IMR-90 (cell line): ENCODE data around the gene MRPS34.

ENCODE experiments used
- BHLHE40 ChIP-seq: fragments of 150-350 bp; IDR thresholded peaks from 2 replicates; pipeline ENCODE4 v1.6.1; 2016; ENCODE audit warnings: mild to moderate bottlenecking, low read depth, low read length
- CEBPB ChIP-seq: IDR thresholded peaks from 2 replicates; pipeline ENCODE4 v1.6.1; 2012; ENCODE audit warnings: low read depth, low read length, improper control_type of control experiment
- CTCF ChIP-seq: conservative IDR thresholded peaks from 2 replicates; pipeline ENCODE4 v1.5.1; 2012; ENCODE audit warnings: mild to moderate bottlenecking, low read depth, low read length, improper control_type of control experiment
- ELK1 ChIP-seq: fragments of 150-350 bp; IDR thresholded peaks from 2 replicates; pipeline ENCODE4 v1.6.1; 2016; ENCODE audit warnings: low read depth, mild to moderate bottlenecking, low read length, moderate library complexity, borderline replicate concordance
- FOS ChIP-seq: fragments of 150-350 bp; IDR thresholded peaks from 2 replicates; pipeline ENCODE4 v1.6.1; 2016; ENCODE audit warnings: low read depth, low read length
- MAZ ChIP-seq: IDR thresholded peaks from 2 replicates; pipeline ENCODE4 v1.6.1; 2012; ENCODE audit warnings: low read depth, mild to moderate bottlenecking, low read length, improper control_type of control experiment, moderate library complexity, borderline replicate concordance
- MXI1 ChIP-seq: IDR thresholded peaks from 2 replicates; pipeline ENCODE4 v1.6.1; 2012; ENCODE audit warnings: low read depth, mild to moderate bottlenecking, low read length, moderate library complexity, borderline replicate concordance
- NFE2L2 ChIP-seq: fragments of 150-350 bp; IDR thresholded peaks from 2 replicates; pipeline ENCODE4 v1.6.1; 2016; ENCODE audit warnings: low read depth, mild to moderate bottlenecking, low read length
- POLR2A ChIP-seq: IDR thresholded peaks from 2 replicates; pipeline ENCODE4 v1.6.1; 2012; ENCODE audit warnings: mild to moderate bottlenecking, low read depth, low read length
- RAD21 ChIP-seq: IDR thresholded peaks from 2 replicates; pipeline ENCODE4 v1.6.1; 2012; ENCODE audit warnings: low read length, improper control_type of control experiment
- RCOR1 ChIP-seq: IDR thresholded peaks from 2 replicates; pipeline ENCODE4 v1.6.1; 2012; ENCODE audit warnings: mild to moderate bottlenecking, low read length, improper control_type of control experiment; ENCODE audit not compliant: insufficient replicate concordance
- RFX5 ChIP-seq: IDR thresholded peaks from 2 replicates; pipeline ENCODE4 v1.8.0; 2012; ENCODE audit warnings: low read depth, mild to moderate bottlenecking, low read length, moderate library complexity
- USF2 ChIP-seq: fragments of 150-350 bp; IDR thresholded peaks from 2 replicates; pipeline ENCODE4 v1.6.1; 2017; ENCODE audit warnings: mild to moderate bottlenecking, antibody characterized with exemption, low read length, low read depth

- no peak for TF ChIP-seq MXI1
- TF ChIP-seq CTCF = no peak
- TF ChIP-seq RCOR1 = no peak
- no peak for TF ChIP-seq POLR2A
- TF ChIP-seq NFE2L2 = no peak
- TF ChIP-seq RFX5 = no peak
- no peak for TF ChIP-seq USF2
- no peak for TF ChIP-seq RAD21
- no peak for TF ChIP-seq FOS
- no peak for TF ChIP-seq MAZ
- no peak for TF ChIP-seq CEBPB
- TF ChIP-seq ELK1 = no peak
- no peak for TF ChIP-seq BHLHE40
These were observed 4.7 kb upstream of the MRPS34 start for GRCh38 chr16:1777375-1778199.
